HL-60/S4 treated with phorbol 12-myristate 13-acetate at 8.2 ng/mL for 4 days and 3 days (cell line): ENCODE results near the gene GPAT2.
"Not testable (repeated sequence)": the region's sequence is repeated elsewhere in the genome, so short reads cannot be mapped to it uniquely, and the experiment has no call there.

ENCODE experiments used
- in situ Hi-C: fragments of 300-500 bp; cut with MboI; formaldehyde crosslinking; loops from 2 replicates; pipeline ENCODE4 v1.15.0; 2022; ENCODE audit warnings: low sequenced_read_pairs

Gene GPAT2

DNA sequence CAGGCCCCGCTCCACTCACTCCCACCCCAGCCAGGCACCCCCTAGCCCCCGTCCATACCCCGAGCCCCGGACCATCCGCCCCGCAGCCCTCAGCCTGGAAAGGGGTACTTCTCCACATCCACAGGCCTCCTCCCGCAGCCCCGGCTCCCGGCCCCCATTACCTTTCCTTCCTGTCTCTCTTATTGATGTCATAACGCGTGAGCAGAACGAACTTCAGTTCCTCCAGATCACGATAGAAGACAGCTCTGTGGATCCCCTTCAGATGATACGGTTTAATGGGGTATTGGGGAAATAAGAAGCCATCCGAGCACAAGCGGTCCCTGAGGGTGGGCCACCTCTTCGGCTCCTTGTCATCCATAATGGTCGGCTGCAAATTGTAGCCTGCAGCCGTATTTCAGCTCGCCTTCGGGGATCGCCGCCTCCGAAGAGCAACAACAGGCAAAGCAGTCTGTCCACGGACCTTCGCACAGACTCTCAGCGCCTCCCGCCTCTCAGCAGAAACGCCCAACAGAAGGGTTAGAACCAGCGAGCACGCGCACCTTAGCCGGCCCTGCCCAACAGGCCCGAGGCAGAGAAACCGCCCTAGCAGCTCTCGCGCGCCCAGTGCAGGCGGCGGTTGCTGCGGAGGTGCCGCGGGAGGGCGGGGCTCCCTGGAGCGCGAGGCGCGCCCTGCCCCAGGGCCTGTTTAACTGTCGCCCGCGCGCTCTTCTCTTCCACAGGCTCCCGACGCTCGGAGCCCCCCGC, 43.2 kb downstream of the GPAT2 start, which contains the start of gene ANKRD36C:
Gene ANKRD36C, minus strand, starts transcription at position 474 of the 744 bp plus-strand sequence. Its CDS starts 116 bp downstream, at position 358.
- in situ Hi-C loops = not testable (repeated sequence)

DNA sequence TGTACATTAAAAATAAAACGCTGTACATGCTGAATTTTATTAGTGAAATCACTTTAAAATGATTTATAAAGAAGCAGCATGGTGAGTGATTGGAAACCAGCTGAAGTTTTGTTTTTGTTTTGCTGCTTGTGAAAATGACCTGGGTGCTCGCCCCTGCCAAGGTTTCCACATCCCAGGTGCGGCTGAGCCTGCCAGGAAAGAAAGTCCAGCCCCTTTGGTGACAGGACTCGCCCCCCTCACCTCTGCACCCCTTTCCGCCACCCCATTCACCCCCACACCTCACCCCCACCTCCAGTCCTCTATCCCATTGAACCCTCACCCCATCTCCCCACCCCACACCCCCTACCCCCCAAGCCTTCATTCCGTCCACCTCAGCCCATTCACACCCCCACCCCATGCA, 43.8 kb downstream of the GPAT2 start:
- in situ Hi-C loops = not testable (repeated sequence)
